NK-92 (cell line): Measurements from ENCODE around the gene KCNC1.

Source experiments
- DNase-seq: peaks from one replicate; lab custom pipeline; 2025; ENCODE audit not compliant: unreplicated experiment; lab: John Stamatoyannopoulos, UW

Gene KCNC1

GRCh38 chr11:17752144-17752543 lies 17.6 kb downstream of the KCNC1 start:
- no peak for DNase-seq

GRCh38 chr11:17753153-17753552 lies 18.6 kb downstream of the KCNC1 start:
- no peak for DNase-seq

GRCh38 chr11:17753641-17754040 lies 19.1 kb downstream of the KCNC1 start:
- no peak for DNase-seq

DNA sequence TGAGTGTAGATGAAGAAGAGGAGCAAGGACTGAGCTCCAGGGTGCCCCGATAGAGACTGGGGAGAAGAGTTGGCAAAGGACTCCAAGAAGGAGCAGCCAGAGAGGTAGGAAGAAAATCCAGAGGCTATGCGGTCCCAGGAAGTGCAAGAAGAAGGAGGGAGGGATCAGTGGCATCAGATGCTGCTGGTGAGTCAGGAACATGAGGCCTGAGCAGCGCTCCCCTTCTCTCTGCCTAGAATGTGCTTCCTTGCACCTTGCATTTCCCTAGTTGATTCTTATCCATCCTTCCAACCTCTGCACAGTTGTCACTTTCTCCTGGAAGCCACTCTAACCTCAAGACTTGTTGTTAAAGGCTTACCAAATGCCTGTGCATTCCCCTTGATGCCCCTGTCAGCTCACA lies 21.3 kb downstream of the KCNC1 start:
- DNase-seq, result no peak

GRCh38 chr11:17760102-17761029 lies 25.8 kb downstream of the KCNC1 start:
- DNase-seq, result no peak

GRCh38 chr11:17762309-17762974 lies 27.9 kb downstream of the KCNC1 start:
- no peak for DNase-seq

DNA sequence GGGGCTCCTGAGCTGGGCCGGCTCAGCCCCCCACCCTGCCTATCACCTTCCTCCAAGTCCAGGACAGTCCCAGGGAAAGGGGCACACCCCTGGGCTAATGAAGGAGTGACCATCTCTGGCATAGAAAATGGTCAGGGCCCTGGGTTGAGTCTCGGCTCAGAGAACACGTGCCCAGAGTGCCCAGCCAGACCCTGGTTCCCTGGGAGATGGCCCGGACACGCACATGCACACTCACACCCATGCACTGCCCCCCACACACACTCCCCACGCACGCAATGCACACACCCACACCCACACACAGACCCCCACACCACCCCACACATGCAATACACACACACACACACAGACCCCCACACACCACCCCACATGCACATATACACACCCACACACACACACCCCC lies 28.7 kb downstream of the KCNC1 start:
- no peak for DNase-seq

DNA sequence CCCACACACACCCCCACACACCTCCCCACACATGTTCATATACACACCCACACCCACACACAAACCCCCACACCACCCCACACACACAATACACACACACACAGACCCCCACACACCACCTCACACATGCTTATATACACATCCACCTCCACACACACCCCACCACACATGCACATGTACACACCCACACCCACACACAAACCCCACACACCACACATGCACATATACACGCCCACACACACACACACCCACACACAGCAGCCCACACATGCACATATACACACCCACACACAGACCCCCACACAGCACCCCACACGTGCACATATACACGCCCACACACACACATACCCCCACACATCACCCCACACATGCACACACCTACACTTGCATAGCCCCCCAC lies 29.1 kb downstream of the KCNC1 start:
- DNase-seq, result no peak

GRCh38 chr11:17764446-17765218 lies 30.1 kb downstream of the KCNC1 start:
- DNase-seq, result no peak

- DNase-seq, result no peak
Measured at GRCh38 chr11:17765356-17766072, 30.9 kb downstream of the KCNC1 start.

DNA sequence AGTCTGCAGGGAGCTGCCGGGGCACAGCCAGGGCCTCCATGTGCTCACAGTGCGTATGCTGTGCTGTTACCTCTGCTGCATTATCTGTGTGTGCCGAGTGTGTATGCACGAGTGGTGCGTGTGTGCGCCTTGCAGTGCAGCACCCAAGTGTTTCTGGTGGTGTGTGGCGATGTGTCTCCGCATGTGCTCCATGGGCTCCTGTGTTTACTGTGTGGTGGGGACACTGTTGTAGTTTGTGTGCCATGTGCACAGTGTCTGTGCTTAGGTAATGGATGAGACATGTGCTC lies 31.4 kb downstream of the KCNC1 start:
- DNase-seq, result no peak

GRCh38 chr11:17766590-17766989 lies 32.0 kb downstream of the KCNC1 start:
- DNase-seq, result no peak

DNA sequence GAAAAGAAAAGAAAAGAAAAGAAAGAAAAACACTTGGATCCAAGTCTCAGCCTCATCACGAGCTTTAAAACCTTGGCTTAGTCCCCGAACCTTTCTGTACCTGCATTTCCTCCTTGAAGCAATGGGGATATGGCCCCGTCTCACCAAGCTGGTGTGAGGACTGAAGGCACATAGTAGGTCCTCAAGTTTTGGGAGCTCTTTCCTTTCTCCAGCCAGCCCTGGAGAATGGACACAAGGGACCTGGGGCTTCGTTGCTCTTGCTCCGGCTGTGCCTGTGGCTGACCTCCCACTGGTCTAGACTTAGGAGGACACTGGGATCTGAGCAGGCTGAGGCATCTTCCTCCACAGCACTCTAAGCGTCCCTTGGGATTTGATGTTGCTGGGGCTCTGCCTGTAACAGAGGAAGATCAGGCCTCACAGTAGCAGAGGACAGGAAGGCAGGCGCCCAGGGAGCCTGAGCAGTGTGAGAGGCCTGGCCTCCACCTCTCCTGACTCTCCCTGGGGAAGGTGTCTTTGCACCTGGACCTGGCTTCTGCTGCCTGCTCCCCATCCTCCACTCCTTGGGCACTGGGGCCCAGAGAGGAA lies 32.8 kb downstream of the KCNC1 start:
- DNase-seq, result no peak

DNA sequence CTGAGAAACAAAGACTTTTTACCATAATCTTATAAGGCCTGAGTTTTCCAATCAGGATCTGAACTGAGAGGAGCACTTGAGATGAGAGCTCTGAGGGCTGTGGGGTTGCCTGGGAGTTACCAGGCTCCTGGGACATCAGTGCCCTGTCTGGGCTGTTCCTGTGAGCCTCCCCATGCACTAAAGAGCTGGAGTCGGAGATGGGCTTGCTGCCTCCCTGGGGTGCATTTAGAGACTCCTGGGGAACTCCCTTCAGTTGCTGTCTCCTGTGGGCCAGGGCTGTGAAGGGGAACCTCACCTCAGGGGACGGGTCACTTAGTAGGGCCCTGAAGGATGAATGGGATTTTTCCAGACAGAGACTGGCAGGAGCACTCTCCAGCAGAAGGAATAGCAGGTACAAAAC lies 33.3 kb downstream of the KCNC1 start:
- DNase-seq, result no peak

DNA sequence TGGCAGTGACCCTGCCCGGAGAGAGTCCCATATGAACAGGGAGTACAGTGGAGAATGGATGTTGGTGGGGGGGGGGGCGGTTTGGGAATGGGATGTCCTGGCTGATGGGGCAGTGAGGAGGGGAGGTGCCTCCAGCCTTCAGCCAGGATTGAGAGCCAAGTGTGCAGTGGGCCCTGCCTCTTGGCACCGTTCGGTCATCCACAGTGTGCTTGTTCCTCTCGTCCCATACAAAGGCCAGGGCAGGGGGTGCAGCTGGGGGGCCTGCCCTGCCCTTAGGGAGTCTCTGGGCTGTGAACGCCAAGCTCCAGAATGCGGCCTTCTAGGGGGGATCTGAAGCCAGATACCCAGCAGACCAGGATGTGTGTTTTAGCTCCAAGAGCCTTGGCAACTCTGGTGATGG lies 34.0 kb downstream of the KCNC1 start:
- no peak for DNase-seq

DNA sequence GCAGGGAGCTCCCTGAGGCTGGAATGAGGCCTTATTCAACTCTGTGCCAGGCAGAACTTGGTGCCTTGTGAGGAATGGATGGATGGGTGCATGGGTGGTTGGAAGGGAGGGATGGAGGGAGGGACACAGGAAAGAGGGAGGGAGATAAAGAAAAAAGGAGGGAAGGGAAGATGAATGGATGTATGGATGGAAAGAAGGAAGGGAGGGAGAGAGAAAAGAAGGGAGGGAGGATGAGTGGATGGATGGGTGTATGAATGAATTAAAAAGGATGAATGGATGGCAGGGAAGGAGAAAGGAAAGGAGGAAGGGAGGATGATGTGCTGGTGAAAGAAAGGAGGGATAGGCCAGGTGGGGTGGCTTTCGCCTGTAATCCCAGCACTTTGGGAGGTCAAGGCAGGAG lies 34.6 kb downstream of the KCNC1 start:
- no peak for DNase-seq

DNA sequence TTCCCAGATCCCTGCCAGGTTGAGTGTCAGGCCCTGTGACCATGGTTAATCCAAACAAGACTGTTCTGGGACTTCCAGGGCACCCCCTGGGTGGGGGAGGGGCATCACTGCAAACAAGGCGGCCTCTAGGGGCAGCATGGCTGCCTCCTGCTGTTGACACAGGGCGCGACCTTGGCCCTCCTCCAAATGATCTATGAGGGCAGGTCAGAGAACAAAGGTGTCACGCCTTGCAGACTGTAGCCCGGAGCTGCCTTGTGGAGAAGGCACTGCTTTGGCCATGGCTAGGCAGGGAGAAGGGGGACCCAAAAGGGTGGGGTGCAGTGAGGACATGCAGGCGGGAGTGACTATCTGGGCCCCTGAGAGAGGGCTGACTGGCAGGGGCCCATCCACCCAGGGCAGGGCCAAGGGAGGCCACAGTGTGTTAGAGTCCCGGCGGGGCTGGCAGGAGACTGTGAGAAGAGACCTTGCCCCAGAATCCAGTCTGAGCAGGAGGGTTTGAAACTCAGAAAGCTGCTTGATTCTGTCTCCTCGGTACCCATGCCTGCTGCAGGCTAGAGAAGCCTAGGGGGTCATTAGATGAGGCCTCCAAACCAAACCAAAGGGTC lies 35.6 kb downstream of the KCNC1 start:
- no peak for DNase-seq

DNA sequence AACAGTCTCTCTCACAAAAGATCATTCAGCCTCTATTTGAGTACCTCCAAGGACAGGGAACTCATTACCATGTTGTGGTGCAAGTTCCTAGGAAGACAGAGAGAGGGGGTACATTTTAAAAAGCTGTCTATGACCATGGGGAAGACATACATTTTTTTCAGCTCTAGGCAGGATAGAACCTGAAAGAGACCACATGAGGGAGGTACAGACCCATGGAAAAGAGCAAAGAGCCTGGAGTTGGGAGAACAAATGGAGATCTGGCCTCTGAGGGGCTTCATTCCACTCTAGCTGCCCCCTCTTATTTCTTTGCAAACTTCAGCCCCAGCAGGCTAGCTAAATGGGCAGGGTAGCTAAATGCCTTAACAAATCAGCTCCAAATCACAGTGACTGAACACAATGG lies 36.3 kb downstream of the KCNC1 start:
- no peak for DNase-seq

DNA sequence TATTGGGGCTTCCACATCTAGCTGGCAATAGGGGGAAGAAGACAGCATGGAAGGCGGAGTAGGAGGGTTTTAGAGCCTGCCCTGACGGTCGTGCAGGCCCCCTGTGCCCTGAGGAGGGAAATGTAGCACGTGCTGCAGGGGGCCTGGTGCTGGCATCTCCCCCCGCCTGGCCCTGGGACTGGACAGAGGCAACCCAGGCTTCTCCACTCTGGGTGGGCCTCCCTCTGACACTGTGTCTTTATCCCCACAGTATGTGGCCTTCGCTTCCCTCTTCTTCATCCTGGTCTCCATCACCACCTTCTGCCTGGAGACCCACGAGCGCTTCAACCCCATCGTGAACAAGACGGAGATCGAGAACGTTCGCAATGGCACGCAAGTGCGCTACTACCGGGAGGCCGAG lies 36.8 kb downstream of the KCNC1 start:
- no peak for DNase-seq

DNA sequence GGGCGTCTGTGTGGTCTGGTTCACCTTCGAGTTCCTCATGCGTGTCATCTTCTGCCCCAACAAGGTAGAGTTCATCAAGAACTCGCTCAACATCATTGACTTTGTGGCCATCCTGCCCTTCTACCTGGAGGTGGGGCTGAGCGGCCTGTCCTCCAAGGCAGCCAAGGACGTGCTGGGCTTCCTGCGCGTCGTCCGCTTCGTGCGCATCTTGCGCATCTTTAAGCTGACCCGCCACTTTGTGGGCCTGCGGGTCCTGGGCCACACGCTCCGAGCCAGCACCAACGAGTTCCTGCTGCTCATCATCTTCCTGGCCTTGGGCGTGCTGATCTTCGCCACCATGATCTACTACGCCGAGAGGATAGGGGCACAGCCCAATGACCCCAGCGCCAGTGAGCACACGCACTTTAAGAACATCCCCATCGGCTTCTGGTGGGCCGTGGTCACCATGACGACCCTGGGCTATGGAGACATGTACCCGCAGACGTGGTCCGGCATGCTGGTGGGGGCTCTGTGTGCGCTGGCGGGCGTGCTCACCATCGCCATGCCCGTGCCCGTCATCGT lies 37.3 kb downstream of the KCNC1 start:
- no peak for DNase-seq
